ENCODE results near the gene MOB1A.
"Not testable (repeated sequence)": the region's sequence is repeated elsewhere in the genome, so short reads cannot be mapped to it uniquely, and the experiment has no call there.

The MOB1A gene

GRCh38 chr2:74198461-74199274, 20.0 kb upstream of the MOB1A start, which contains the start of gene MTHFD2:
MTHFD2 (plus strand) TSS chr2:74198615; CDS start chr2:74198642, 27 bp downstream.
- peak; percentile 98 for DNase-seq

DNA sequence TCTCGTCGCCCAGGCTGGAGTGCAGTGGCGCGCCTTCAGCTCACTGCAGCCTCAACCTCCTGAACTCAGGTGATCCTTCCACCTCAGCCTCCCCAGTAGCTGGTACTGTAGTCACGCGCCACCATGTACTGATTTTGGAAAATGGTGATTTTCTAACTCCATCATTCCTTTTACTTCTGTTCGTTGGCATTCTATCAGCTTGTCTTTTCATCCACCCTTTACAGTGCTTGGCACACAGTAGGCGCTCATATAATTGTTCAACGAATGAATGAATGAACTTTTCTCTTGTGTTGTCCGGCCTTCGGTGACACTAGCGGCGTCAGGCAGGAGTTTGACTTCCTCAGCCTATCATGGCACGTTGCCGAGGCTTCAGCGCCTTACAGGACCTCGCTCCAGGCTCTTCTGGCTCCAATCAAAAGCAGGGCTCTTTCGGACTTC, 19.4 kb upstream of the MOB1A start:
- no peak for DNase-seq

DNA sequence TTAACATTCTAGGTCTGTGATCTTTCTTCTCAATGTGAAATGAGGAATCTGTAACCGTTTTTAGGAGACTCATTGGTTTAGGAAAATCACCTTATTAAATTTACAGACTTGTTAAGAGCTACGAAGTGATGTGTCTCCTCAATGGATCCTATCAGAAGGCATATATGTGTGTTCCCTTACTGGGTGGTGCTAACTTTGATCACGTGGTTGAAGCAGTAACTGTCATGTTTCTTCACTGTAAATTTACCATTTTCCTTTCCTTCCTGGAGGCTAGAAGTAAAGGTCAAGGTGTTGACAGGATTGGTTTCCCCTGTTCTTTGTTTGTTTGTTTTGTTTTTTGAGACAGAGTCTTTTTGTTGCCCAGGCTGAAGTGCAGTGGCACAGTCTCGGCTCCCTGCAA, 18.4 kb upstream of the MOB1A start:
- no peak for DNase-seq

DNA sequence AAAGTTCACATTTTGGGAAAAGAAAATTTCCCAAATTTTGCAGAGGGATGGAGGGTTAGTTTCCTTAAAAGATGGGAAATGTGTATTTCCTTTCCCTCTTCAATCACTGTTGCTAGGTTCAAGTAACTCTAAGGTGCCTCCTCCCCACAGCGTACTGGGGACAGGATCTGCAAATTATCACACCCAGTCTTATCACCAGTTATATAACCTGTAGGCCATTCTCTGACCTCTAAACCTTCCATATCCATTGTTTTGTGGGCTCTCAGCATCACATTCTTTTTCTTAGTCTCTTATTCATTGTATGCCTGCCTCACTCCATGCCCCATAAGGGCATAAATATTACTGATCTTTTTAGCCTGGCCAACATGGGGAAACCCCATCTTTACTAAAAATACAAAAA, 16.1 kb upstream of the MOB1A start:
- no peak for DNase-seq

- no peak for DNase-seq
Measured at GRCh38 chr2:74191596-74192380, 13.1 kb upstream of the MOB1A start.

DNA sequence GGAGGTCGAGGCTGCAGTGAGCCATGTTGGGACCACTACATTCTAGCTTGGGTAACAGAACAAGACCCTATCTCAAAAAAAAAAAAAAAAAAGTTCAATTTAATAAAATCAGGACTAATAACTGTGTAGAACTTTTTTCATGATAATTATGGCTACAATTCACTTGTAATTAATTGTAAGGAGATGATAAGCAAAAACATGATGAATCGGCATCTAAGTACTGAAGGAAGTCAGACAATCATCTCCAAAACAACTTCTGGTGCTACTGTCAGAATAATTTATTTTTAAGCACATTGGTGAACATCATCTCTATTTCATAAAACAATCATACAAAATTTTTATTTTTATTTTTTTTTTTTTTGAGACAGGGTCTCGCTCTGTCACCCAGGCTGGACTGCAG, 10.0 kb upstream of the MOB1A start:
- DNase-seq = no peak

DNA sequence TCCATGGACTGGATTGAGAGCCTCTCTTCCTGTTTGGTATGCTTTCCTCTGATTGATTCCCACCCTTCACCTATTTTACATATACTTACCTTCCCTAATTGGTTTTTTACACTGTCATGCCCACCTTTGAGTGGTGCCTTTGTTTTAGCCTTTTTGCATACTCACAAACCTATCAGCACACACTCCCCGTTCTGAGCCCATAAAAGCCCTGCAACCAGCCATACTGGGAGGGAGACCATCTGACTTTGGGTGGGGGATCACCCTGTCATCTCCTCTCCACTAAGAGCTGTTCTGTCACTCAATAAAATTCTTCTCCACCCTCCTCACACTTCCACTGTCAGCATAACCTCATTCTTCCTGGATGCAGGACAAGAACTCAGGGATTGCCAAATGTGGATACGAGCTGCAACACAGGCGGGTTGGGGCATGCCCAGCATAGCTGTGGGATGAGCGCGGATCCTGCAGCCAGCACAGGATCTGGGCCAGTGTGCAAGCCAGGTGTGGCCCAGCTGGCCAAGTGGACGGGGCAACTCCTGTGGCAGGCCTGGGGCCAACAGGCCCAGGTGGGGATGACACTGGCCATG, 9.4 kb upstream of the MOB1A start:
- peak; percentile 51 for DNase-seq

DNA sequence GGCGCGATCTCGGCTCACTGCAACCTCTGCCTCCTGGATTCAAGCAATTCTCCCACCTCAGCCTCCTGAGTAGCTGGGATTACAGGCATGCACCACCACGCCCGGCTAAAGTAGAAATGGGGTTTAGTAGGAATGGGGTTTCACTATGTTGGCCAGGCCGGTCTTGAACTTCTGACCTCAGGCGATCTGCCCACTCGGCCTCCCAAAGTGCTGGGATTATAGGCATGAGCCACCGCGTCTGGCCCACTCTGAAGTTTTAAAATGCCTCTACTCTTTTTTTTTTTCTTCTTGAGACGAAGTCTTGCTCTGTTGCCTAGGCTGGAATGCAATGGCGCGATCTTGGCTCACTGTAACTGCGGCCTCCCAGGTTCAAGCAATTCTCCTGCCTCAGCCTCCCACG, 8.0 kb upstream of the MOB1A start:
- not testable (repeated sequence) for DNase-seq

DNA sequence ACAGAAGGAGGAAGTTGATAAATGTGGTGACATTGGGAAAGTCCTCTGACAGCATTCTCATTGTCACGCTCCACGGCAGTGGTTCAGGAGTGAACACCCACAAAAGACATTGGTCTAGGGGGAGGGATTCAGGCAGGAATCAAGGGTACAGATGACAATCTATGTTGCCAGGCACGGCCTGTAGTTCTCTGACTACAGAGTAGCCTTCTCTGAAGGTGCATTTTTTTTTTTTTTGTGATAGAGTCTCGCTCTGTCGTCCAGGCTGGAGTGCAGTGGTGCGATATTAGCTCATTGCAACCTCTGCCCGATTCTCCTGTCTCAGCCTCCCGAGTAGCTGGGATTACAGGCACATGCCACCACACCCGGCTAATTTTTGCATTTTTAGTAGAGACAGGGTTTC, 7.4 kb upstream of the MOB1A start:
- no peak for DNase-seq

GRCh38 chr2:74183878-74184277, 5.2 kb upstream of the MOB1A start:
- DNase-seq = no peak

GRCh38 chr2:74181739-74182138, 3.1 kb upstream of the MOB1A start:
- peak; percentile 96 for DNase-seq

DNA sequence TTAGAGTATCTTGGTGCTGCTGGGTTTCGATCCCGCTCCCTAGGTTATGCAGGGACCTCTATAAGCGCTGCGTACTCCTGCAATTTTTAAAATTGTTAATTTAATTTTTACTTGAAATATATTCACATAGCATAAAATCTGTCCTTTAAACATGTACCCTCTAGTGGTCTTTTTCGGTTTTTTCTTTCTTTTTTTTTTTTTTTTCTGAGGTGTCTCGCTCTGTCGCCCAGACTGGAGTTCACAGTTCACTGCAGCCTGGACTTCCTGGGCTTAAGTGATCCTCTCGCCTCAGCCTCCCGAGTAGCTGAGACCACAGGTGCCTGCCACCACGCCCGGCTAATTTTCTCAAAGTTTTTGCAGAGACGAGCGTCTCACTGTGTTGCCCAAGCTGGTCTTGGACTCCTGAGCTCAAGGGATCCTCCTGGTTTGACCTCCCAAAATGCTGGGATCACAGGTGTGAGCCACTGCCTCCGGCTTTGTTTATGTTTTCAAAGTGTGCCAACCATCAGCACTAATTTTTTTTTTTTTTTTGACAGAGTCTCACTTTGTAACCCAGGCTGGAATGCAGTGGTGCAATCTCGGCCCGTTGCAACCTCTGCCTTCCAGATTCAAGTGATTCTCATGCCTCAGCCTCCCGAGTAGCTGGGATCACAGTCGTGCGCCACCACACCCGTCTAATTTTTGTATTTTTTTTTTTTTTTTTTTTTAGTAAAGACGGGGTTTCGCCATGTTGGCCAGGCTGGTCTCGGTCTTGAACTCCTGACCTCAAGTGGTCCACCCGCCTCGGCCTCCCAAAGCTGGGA, 585 bp upstream of the MOB1A start:
- DNase-seq = no peak

DNA sequence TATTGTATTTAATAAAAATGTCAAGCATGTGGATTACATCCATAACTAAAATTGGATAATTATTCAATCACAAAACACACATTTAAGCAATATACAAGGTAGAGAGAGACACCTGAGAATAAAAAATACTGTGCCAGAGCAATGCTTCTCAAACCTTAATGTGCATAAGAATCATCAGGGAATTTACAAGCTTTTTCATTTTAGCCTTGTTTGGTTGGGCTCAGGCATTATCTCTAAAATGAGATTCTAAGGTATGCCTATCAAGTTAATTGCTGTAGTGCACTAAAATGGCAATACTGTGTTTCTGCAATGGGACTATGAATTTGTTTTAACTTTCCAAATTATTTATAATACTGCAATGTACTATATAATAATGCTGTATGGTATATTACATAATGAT, 983 bp downstream of the MOB1A start:
- no peak for DNase-seq

DNA sequence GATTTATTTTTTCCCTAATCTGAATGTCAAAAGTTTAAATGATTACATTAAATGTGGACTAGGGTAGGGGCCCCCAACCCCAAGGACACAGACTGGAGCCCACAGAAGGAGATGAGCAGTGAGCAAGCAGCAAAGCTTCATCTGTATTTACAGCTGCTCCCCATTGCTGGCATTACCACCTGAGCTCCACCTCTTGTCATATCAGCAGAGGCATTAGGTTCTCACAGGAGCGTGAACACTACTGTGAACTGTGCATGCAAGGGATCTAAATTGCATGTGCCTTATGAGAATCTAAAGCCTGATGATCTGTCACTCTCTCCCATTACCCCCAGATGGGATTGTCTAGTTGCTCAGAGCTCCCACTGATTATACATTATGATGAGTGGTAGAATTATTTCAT, 3.8 kb downstream of the MOB1A start:
- no peak for DNase-seq

DNA sequence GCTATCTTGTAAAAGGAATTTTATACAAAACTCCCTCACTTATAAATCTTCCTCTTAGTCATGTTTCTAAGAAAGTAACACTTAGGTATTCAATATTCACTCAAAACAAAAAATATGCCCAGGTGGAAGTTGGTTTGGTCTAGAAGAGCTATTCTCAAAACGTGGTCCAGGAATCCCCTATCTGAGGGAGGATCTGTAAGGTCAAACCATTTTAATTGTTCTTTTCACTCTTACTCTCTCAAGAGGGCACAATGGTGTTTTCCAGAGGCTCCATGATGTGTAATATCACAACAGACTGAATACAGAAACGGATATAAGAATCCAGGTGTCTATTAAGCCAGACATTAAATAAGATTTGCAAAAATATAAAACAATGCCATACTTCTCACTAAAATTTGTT, 9.9 kb downstream of the MOB1A start:
- no peak for DNase-seq

- no peak for DNase-seq
Measured at GRCh38 chr2:74164761-74165160, 13.9 kb downstream of the MOB1A start.

- no peak for DNase-seq
Measured at GRCh38 chr2:74162951-74163350, 15.7 kb downstream of the MOB1A start.

GRCh38 chr2:74155830-74156229, 22.8 kb downstream of the MOB1A start:
- DNase-seq = no peak

DNA sequence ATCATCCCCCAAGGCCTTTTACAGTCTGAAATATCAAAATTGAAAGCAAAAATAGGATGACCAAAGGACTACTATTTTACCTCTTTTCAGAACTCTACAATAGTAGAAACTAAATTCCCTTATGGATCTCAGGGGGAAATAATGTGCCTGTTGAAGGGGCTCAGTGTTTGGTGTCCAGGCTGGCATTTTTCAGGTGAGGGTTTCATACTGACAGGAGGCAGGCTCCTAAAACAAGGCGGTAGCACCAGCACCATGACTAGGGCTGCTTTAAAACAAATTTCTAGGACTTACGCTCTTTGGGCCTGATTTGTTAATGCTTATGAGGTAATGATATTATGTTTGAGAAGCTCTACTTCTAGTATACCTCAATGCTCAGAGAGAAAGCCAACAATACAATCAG, 25.7 kb downstream of the MOB1A start:
- no peak for DNase-seq

- no peak for DNase-seq
Measured at GRCh38 chr2:74149570-74150319, 28.9 kb downstream of the MOB1A start.

DNA sequence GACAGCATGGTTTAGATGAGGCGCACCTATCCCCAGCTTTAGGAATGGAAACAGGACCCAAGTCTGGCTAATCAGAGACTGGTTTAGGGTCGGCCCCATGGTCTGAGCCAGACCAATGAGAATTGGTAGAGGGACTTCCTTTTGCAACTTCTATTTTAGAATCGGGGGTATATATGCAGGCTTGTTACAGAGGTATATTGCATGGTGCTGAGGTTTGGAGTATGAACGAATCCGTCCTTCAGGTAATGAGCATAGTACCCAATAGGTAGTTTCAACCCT, 29.5 kb downstream of the MOB1A start:
- no peak for DNase-seq

DNA sequence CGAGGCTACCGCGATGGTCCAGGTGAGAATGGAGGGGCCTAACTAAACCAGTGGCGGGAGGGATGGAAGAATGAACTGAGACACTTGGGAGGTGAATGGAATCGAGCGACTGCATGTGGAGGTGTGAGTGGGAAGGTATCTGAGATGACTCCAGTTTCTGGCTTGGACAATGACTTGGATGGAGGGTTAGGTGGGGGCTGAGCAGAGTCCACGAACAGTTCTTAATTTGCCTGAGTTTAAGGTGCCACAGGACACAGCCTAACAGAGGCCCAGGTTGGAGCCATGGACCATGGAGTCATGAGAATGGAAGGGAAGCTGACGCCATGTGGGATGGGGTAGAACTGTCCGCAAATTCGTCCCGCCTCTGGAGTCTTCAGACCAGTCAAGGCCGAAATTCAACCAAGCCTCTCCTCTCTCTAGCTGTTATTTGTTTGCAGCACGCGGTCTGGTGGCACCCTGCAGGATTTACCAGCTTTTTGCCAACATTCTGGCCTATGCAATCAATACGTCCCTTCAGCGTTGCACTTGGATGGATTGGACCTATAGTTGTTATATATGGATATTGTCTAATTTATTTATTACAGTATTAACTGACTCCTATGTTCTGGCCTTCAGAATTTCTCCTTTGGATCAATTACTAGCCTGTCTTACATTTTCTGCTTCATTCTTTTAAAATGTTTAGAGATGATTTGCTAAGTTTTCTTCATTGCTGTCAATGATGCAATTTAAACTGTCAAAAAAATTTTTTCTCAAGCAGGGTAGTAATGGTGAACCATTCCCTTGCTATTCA, 30.0 kb downstream of the MOB1A start:
- no peak for DNase-seq
